Endodermal cell (in vitro differentiated cells): ENCODE data around the gene SPPL3. TPM values are rescaled to one million over a fixed set of nuclear protein-coding genes. Genes with fewer than 3 reads are reported as not detected.

Experiments used
- DNase-seq: peaks from one replicate; pipeline ENCODE4 v3.0.0-alpha.2; 2017
- H3K27ac ChIP-seq: 2 replicates; pipeline ENCODE4 v1.5.1; 2013; ENCODE audit warnings: mild to moderate bottlenecking, low read depth, low read length, moderate library complexity
- H3K27me3 ChIP-seq: 2 replicates; pipeline ENCODE4 v1.6.1; 2013; ENCODE audit warnings: mild to moderate bottlenecking, low read length, moderate library complexity; ENCODE audit not compliant: insufficient read depth, control insufficient read depth, poor library complexity, severe bottlenecking
- H3K36me3 ChIP-seq: 2 replicates; pipeline ENCODE4 v1.7.0; 2013; ENCODE audit warnings: mild to moderate bottlenecking, low read length, moderate library complexity; ENCODE audit not compliant: control insufficient read depth, insufficient read depth
- H3K4me1 ChIP-seq: one replicate; pipeline ENCODE4 v1.7.0; 2013; ENCODE audit warnings: low read length; ENCODE audit not compliant: control insufficient read depth, insufficient read depth
- H3K4me3 ChIP-seq: 2 replicates; pipeline ENCODE4 v1.5.1; 2013; ENCODE audit warnings: mild to moderate bottlenecking, low read length, moderate library complexity
- H3K9ac ChIP-seq: 2 replicates; pipeline ENCODE4 v1.6.1; 2013; ENCODE audit warnings: mild to moderate bottlenecking, low read length, moderate library complexity; ENCODE audit not compliant: poor library complexity, severe bottlenecking; ENCODE audit errors: extremely low read depth
- H3K9me3 ChIP-seq: 2 replicates; pipeline ENCODE4 v1.6.1; 2013; ENCODE audit warnings: mild to moderate bottlenecking, low read length, moderate library complexity; ENCODE audit not compliant: control insufficient read depth
- H3K27ac Mint-ChIP-seq: 2 replicates; pipeline ENCODE4 v1.8.0; 2020; ENCODE audit warnings: mixed read lengths
- H3K27me3 Mint-ChIP-seq: 2 replicates; pipeline ENCODE4 v1.8.0; 2021; ENCODE audit warnings: mild to moderate bottlenecking, mixed read lengths; ENCODE audit not compliant: insufficient read depth
- H3K36me3 Mint-ChIP-seq: 2 replicates; pipeline ENCODE4 v1.8.0; 2020; ENCODE audit warnings: low read depth, mixed read lengths
- H3K4me1 Mint-ChIP-seq: 2 replicates; pipeline ENCODE4 v1.8.0; 2020; ENCODE audit warnings: mixed read lengths
- H3K4me3 Mint-ChIP-seq: 2 replicates; pipeline ENCODE4 v1.8.0; 2020; ENCODE audit warnings: mild to moderate bottlenecking, moderate library complexity, mixed read lengths
- H3K9me3 Mint-ChIP-seq: 2 replicates; pipeline ENCODE4 v1.8.0; 2020; ENCODE audit warnings: mild to moderate bottlenecking, mixed read lengths
- WGBS, 2 experiments: methylation state at CpG; one replicate each; pipeline versions ENCODE4 v1.1.5 to v1.1.7; 2013; ENCODE audit warnings: missing lambda C conversion rate in 2 of 2, mixed read lengths in 1 of 2; ENCODE audit not compliant: insufficient coverage in 1 of 2, insufficient read length in 1 of 2; 5-methylcytosine and 5-hydroxymethylcytosine counted together
- total RNA-seq, 2 donors: library from RNA; stranded (reverse); fragmentation: NEBNext Ultra II Directional in 1 of 2; extraction: Animal tissue kit (Norgen Biotek cat#: 25700) in 1 of 2; gene quantifications; 2 replicates in 1 of 2; 3 replicates in 1 of 2; pipeline ENCODE4 v1.2.1, GENCODE V29; 2021
- TF ChIP-seq, protein P1 (sequence below): fragments of 200-600 bp; sonication (generic); conservative IDR thresholded peaks from 2 replicates; pipeline ENCODE4 v1.5.0; 2021; ENCODE audit warnings: antibody characterized with exemption, mild to moderate bottlenecking

Gene SPPL3
- total RNA-seq, 2 donors from 2014 or later: 41.1 to 46.8 TPM

DNA sequence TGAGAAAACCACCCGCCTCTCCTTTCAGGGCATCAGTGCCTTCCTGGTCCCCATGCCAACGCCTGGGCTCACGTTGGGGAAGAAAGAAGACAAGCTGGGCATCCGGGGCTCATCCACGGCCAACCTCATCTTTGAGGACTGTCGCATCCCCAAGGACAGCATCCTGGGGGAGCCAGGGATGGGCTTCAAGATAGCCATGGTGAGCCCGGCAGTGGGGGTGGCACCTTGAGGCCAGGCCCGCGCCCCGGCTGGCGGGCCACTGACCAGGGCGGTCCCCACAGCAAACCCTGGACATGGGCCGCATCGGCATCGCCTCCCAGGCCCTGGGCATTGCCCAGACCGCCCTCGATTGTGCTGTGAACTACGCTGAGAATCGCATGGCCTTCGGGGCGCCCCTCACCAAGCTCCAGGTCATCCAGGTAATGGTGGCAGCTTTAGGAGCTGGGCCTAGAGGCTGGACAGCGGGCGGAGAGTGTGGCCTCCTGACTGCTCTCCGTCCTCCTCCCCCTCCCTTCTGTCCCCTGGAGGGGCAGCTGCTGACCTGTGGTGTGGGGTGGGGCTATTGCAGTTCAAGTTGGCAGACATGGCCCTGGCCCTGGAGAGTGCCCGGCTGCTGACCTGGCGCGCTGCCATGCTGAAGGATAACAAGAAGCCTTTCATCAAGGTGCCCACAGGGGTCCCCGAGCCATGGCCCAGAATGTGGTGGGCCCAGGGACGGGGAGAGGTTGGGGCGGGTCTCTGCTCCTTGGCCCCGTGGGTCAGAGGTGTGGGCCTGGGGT is 165.7 kb downstream of the SPPL3 start:
- Mint-ChIP-seq H3K27ac (peak overlapping the region; percentile 48), H3K9me3 (peaks cover 8% of the 10 kb centered on the region), H3K4me3 (no peak overlapping the region), H3K4me1 (no peaks in the 10 kb centered on the region), H3K27me3 (no peaks in the 10 kb centered on the region), H3K36me3 (peaks cover 12% of the 10 kb centered on the region)
- WGBS, 2 experiments: 88 to 94% methylated on average over 21 to 30 of the region's 31 CpGs
- Histone ChIP-seq H3K9me3 (no peaks in the 10 kb centered on the region), H3K4me3 (no peak overlapping the region), H3K4me1 (no peaks in the 10 kb centered on the region), H3K27me3 (no peaks in the 10 kb centered on the region), H3K27ac (no peak overlapping the region), H3K36me3 (no peaks in the 10 kb centered on the region), H3K9ac (no peak overlapping the region)
- TF ChIP-seq, protein P1, sequence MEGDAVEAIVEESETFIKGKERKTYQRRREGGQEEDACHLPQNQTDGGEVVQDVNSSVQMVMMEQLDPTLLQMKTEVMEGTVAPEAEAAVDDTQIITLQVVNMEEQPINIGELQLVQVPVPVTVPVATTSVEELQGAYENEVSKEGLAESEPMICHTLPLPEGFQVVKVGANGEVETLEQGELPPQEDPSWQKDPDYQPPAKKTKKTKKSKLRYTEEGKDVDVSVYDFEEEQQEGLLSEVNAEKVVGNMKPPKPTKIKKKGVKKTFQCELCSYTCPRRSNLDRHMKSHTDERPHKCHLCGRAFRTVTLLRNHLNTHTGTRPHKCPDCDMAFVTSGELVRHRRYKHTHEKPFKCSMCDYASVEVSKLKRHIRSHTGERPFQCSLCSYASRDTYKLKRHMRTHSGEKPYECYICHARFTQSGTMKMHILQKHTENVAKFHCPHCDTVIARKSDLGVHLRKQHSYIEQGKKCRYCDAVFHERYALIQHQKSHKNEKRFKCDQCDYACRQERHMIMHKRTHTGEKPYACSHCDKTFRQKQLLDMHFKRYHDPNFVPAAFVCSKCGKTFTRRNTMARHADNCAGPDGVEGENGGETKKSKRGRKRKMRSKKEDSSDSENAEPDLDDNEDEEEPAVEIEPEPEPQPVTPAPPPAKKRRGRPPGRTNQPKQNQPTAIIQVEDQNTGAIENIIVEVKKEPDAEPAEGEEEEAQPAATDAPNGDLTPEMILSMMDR: no peak
- DNase-seq: no peak

GRCh38 chr12:120737557-120738251 is 166.5 kb downstream of the SPPL3 start:
- H3K27me3 Mint-ChIP-seq: no peaks in the 10 kb centered on the region
- peaks cover 15% of the 10 kb centered on the region for H3K36me3 Mint-ChIP-seq
- H3K9me3 Mint-ChIP-seq: peaks cover 16% of the 10 kb centered on the region
- no peaks in the 10 kb centered on the region for H3K36me3 ChIP-seq
- no peaks in the 10 kb centered on the region for H3K4me1 ChIP-seq
- WGBS, 2 experiments: 86 to 90% methylated on average over 21 to 25 of the region's 25 CpGs
- H3K27ac ChIP-seq: no peak overlapping the region
- no peak overlapping the region for H3K4me3 ChIP-seq
- H3K4me1 Mint-ChIP-seq: no peaks in the 10 kb centered on the region
- no peaks in the 10 kb centered on the region for H3K27me3 ChIP-seq
- TF ChIP-seq, protein P1: peak; percentile 67
- no peak overlapping the region for H3K4me3 Mint-ChIP-seq
- peak; percentile 91 for DNase-seq
- H3K27ac Mint-ChIP-seq: peak overlapping the region; percentile 48
- H3K9ac ChIP-seq: no peak overlapping the region
- no peaks in the 10 kb centered on the region for H3K9me3 ChIP-seq

- no peak for DNase-seq
- Histone ChIP-seq H3K27ac (no peak overlapping the region), H3K9me3 (no peaks in the 10 kb centered on the region), H3K4me1 (no peaks in the 10 kb centered on the region), H3K9ac (no peak overlapping the region), H3K4me3 (no peak overlapping the region), H3K36me3 (no peaks in the 10 kb centered on the region), H3K27me3 (no peaks in the 10 kb centered on the region)
- no peaks in the 10 kb centered on the region for H3K27me3 Mint-ChIP-seq
- peak overlapping the region; percentile 62 for H3K27ac Mint-ChIP-seq
- no peaks in the 10 kb centered on the region for H3K4me1 Mint-ChIP-seq
- peaks cover 18% of the 10 kb centered on the region for H3K36me3 Mint-ChIP-seq
- peaks cover 24% of the 10 kb centered on the region for H3K9me3 Mint-ChIP-seq
- 94% methylated on average over 22 to 38 of the region's 38 CpGs for WGBS, 2 experiments
- TF ChIP-seq, protein P1: no peak
- no peak overlapping the region for H3K4me3 Mint-ChIP-seq
Observed at GRCh38 chr12:120736404-120737331, 167.5 kb downstream of the SPPL3 start.
